H1 (cell line): ENCODE measurements around the gene PXK. TPM values are rescaled to one million over a fixed set of nuclear protein-coding genes. Genes with fewer than 3 reads are reported as not detected.

Source experiments
- CTCF ChIA-PET: fragments of 300-600 bp; sonication (Branson Sonifier 250); formaldehyde crosslinking; loops from one replicate; lab custom pipeline; 2021; ENCODE audit not compliant: partially characterized antibody; lab: Charles Lee
- POLR2A ChIA-PET: fragments of 300-600 bp; sonication (Branson Sonifier 250); formaldehyde crosslinking; loops from one replicate; lab custom pipeline; 2021; ENCODE audit warnings: inconsistent platforms; ENCODE audit not compliant: partially characterized antibody; lab: Charles Lee
- DNase-seq, 2 experiments: peaks; one replicate each; pipeline versions ENCODE4 v3.0.0 to v3.0.0-alpha.2; 2010 to 2022; ENCODE audit warnings: low spot score in 2 of 2, low read depth in 1 of 2, mixed read lengths in 1 of 2
- FAIRE-seq: peaks from 2 replicates; lab custom pipeline; 2011; peaks lifted over from hg19 to GRCh38; lab: Jason Lieb, UNC
- H2AFZ ChIP-seq: 2 replicates; pipeline ENCODE4 v1.8.1; 2012; ENCODE audit warnings: low read length, inconsistent platforms
- H2AK5ac ChIP-seq: 2 replicates; pipeline ENCODE4 v1.6.1; 2013; ENCODE audit warnings: low read depth, low read length
- H2BK120ac ChIP-seq: replicated peaks from 2 replicates; pipeline ENCODE3; 2013; ENCODE audit warnings: low read depth, low read length, inconsistent platforms
- H2BK12ac ChIP-seq: 2 replicates; pipeline ENCODE4 v1.6.1; 2013; ENCODE audit warnings: low read depth, low read length
- H2BK15ac ChIP-seq: 2 replicates; pipeline ENCODE4 v1.6.1; 2013; ENCODE audit warnings: low read length
- H2BK20ac ChIP-seq: 2 replicates; pipeline ENCODE4 v1.6.1; 2013; ENCODE audit warnings: low read length
- H2BK5ac ChIP-seq: 2 replicates; pipeline ENCODE4 v1.6.1; 2013; ENCODE audit warnings: low read depth, low read length
- H3K14ac ChIP-seq: 2 replicates; pipeline ENCODE4 v1.6.1; 2013; ENCODE audit warnings: inconsistent platforms; ENCODE audit not compliant: insufficient read length
- H3K18ac ChIP-seq: 2 replicates; pipeline ENCODE4 v1.6.1; 2013; ENCODE audit warnings: low read length; ENCODE audit errors: extremely low read depth
- H3K23ac ChIP-seq: 2 replicates; pipeline ENCODE4 v1.6.1; 2013; ENCODE audit warnings: inconsistent platforms; ENCODE audit not compliant: insufficient read length
- H3K23me2 ChIP-seq: 2 replicates; pipeline ENCODE4 v1.6.1; 2013; ENCODE audit warnings: low read depth, low read length
- H3K27ac ChIP-seq: 2 replicates; pipeline ENCODE4 v1.6.1; 2011; ENCODE audit warnings: low read depth, low read length, inconsistent platforms
- H3K27me3 ChIP-seq, 4 experiments: replicated peaks in 1 of 4; 1 replicate in 1 of 4; 2 replicates in 3 of 4; pipeline versions ENCODE4 v1.6.1 to v1.8.1; 2011 to 2013; ENCODE audit warnings: low read length in 3 of 4, mild to moderate bottlenecking in 3 of 4, inconsistent platforms in 2 of 4, mixed read lengths in 2 of 4, moderate library complexity in 1 of 4; ENCODE audit not compliant: control insufficient read depth in 3 of 4, insufficient read depth in 3 of 4; ENCODE audit errors: extremely low read depth in 1 of 4
- H3K36me3 ChIP-seq, 4 experiments: 2 replicates each; pipeline versions ENCODE4 v1.6.1 to v1.8.1; 2011 to 2013; ENCODE audit warnings: mild to moderate bottlenecking in 4 of 4, low read length in 3 of 4, moderate library complexity in 2 of 4, control low read depth in 1 of 4, inconsistent platforms in 1 of 4; ENCODE audit not compliant: insufficient read depth in 4 of 4, control insufficient read depth in 2 of 4
- H3K4ac ChIP-seq: replicated peaks from 2 replicates; pipeline ENCODE3; 2013; ENCODE audit warnings: low read length, low read depth, mixed read lengths, inconsistent platforms; ENCODE audit not compliant: insufficient read length
- H3K4me1 ChIP-seq, 4 experiments: replicated peaks in 1 of 4; 1 replicate in 1 of 4; 2 replicates in 3 of 4; pipeline versions ENCODE4 v1.6.1 to v1.8.1; 2011 to 2013; ENCODE audit warnings: low read length in 3 of 4, inconsistent platforms in 2 of 4, mixed read lengths in 1 of 4; ENCODE audit not compliant: insufficient read depth in 4 of 4, control insufficient read depth in 3 of 4
- H3K4me2 ChIP-seq, 2 experiments: 2 replicates each; pipeline versions ENCODE4 v1.6.1 to v1.8.1; 2011 to 2013; ENCODE audit warnings: low read depth in 2 of 2, low read length in 2 of 2, control low read depth in 1 of 2, inconsistent platforms in 1 of 2, mild to moderate bottlenecking in 1 of 2; ENCODE audit not compliant: insufficient read depth in 1 of 2
- H3K4me3 ChIP-seq, 4 experiments: fragments of 200-600, 300-600 bp in 1 of 4; sonication (generic), shearing (Covaris generic), sonication (Bioruptor Twin) in 1 of 4; 2 replicates each; pipeline versions ENCODE4 v1.5.1 to v1.8.1; 2011 to 2016; ENCODE audit warnings: low read length in 4 of 4, low read depth in 3 of 4, control low read depth in 2 of 4, inconsistent platforms in 2 of 4, mild to moderate bottlenecking in 2 of 4, mixed read lengths in 1 of 4, moderate library complexity in 1 of 4; ENCODE audit not compliant: insufficient read depth in 2 of 4; ENCODE audit errors: extremely low read depth in 1 of 4
- H3K56ac ChIP-seq: replicated peaks from 2 replicates; pipeline ENCODE3; 2013; ENCODE audit warnings: low read depth, mild to moderate bottlenecking, mixed read lengths, low read length, inconsistent platforms; ENCODE audit not compliant: insufficient read length
- H3K79me1 ChIP-seq: 2 replicates; pipeline ENCODE4 v1.6.1; 2013; ENCODE audit warnings: low read depth, low read length, control low read depth
- H3K79me2 ChIP-seq, 2 experiments: 2 replicates each; pipeline versions ENCODE4 v1.6.1 to v1.8.1; 2012 to 2013; ENCODE audit warnings: low read length in 2 of 2, mild to moderate bottlenecking in 2 of 2, inconsistent platforms in 1 of 2; ENCODE audit not compliant: insufficient read depth in 2 of 2, control insufficient read depth in 1 of 2
- H3K9ac ChIP-seq, 4 experiments: replicated peaks in 1 of 4; 1 replicate in 1 of 4; 2 replicates in 3 of 4; pipeline versions ENCODE4 v1.6.1 to v1.8.1; 2011 to 2013; ENCODE audit warnings: low read depth in 3 of 4, low read length in 3 of 4, control low read depth in 2 of 4, mild to moderate bottlenecking in 2 of 4, moderate library complexity in 2 of 4, inconsistent platforms in 1 of 4; ENCODE audit errors: extremely low read depth in 1 of 4
- H3K9me3 ChIP-seq, 2 experiments: 2 replicates each; pipeline versions ENCODE4 v1.6.1 to v1.8.1; 2012 to 2013; ENCODE audit warnings: mild to moderate bottlenecking in 2 of 2, moderate library complexity in 2 of 2, control low read depth in 1 of 2, inconsistent platforms in 1 of 2, low read depth in 1 of 2, low read length in 1 of 2, mixed read lengths in 1 of 2; ENCODE audit not compliant: insufficient read depth in 2 of 2
- H4K20me1 ChIP-seq, 2 experiments: replicated peaks in 1 of 2; 2 replicates each; pipeline versions ENCODE3 to v1.8.1; 2011 to 2013; ENCODE audit warnings: inconsistent platforms in 2 of 2, low read length in 2 of 2, mild to moderate bottlenecking in 1 of 2; ENCODE audit not compliant: insufficient read depth in 2 of 2, control insufficient read depth in 1 of 2
- H4K5ac ChIP-seq: 2 replicates; pipeline ENCODE4 v1.6.1; 2013; ENCODE audit warnings: low read length, low read depth, mixed read lengths, inconsistent platforms; ENCODE audit not compliant: insufficient read length
- H4K8ac ChIP-seq: 2 replicates; pipeline ENCODE4 v1.8.0; 2013; ENCODE audit warnings: mild to moderate bottlenecking, moderate library complexity, low read length, inconsistent platforms; ENCODE audit not compliant: insufficient read depth; ENCODE audit errors: extremely low read depth
- H4K91ac ChIP-seq: replicated peaks from 2 replicates; pipeline ENCODE3; 2013; ENCODE audit warnings: low read length, mixed read lengths, inconsistent platforms; ENCODE audit not compliant: insufficient read length
- GABPA ChIP-seq: IDR thresholded peaks from 2 replicates; pipeline ENCODE4 v1.6.1; 2011; ENCODE audit warnings: mild to moderate bottlenecking, low read length, moderate library complexity, borderline replicate concordance; ENCODE audit not compliant: insufficient read depth
- GTF2F1 ChIP-seq: IDR thresholded peaks from 2 replicates; pipeline ENCODE4 v1.6.1; 2012; ENCODE audit warnings: low read depth, low read length, improper control_type of control experiment, borderline replicate concordance
- HDAC2 ChIP-seq, 2 experiments: fragments of 300-600 bp in 1 of 2; sonication (generic) in 1 of 2; IDR thresholded peaks; 2 replicates each; pipeline ENCODE4 v1.6.1; 2011 to 2012; ENCODE audit warnings: low read depth in 2 of 2, low read length in 2 of 2, mild to moderate bottlenecking in 2 of 2, moderate library complexity in 2 of 2, borderline replicate concordance in 1 of 2, inconsistent platforms in 1 of 2
- TBP ChIP-seq: IDR thresholded peaks from 2 replicates; pipeline ENCODE4 v1.6.1; 2011; ENCODE audit warnings: low read depth, low read length, improper control_type of control experiment
- WGBS, 2 experiments: shearing (Covaris generic) in 1 of 2; methylation state at CpG; one replicate each; pipeline versions ENCODE4 v1.1.6 to v1.1.7; 2013 to 2015; ENCODE audit warnings: low lambda C conversion rate in 2 of 2, mixed read lengths in 2 of 2, inconsistent platforms in 1 of 2, low coverage in 1 of 2, missing lambda C conversion rate in 1 of 2; ENCODE audit not compliant: insufficient replicate concordance in 2 of 2, insufficient coverage in 1 of 2, insufficient read length in 1 of 2; ENCODE audit errors: extremely low coverage in 1 of 2, missing lambda C conversion rate in 1 of 2; 5-methylcytosine and 5-hydroxymethylcytosine counted together
- polyA plus RNA-seq, 7 experiments: library from polyadenylated mRNA; depleted of rRNA in 3 of 7; stranded (reverse) in 5 of 7; unstranded in 2 of 7; fragments of >200 nt in 5 of 7; fragments of 200-250 nt in 2 of 7; gene quantifications; 1 replicate in 5 of 7; 2 replicates in 1 of 7; 4 replicates in 1 of 7; pipeline versions ENCODE4 v1.2.1 to v1.2.3, GENCODE V29; 2011 to 2013; ENCODE audit warnings: missing spikeins in 2 of 7, mixed read lengths in 2 of 7
- total RNA-seq: library from RNA; stranded (reverse); fragmentation: NEBNext Ultra II Directional; extraction: Animal tissue kit (Norgen Biotek cat#: 25700); gene quantifications from 2 replicates; pipeline ENCODE4 v1.2.1, GENCODE V29; 2021
- TF ChIP-seq, protein P1 (sequence below): IDR thresholded peaks from 2 replicates; pipeline ENCODE4 v1.6.1; 2012; ENCODE audit warnings: inconsistent platforms

The PXK gene
- total and polyA plus RNA-seq, 2 of the 8 experiments (the other 6 are each of a cell fraction or from before 2014, with no cell fraction given), result 3.5 to 7.1 TPM

DNA sequence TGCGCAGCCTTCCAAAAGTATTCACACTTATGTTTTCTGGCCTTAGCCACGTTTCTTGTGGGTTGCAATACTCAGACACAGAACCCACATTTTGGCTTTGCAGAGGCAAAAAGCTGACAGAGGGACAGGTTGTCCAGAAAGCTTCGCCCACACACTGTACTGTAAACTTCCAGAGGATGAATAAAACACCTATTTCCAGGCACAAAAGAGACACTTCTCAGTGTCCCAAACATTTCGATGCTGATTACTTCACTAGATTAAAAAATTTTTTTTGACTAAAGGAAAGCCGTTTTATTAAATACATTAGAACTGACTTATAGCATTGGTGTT, 131.2 kb downstream of the PXK start:
- Histone ChIP-seq H2BK12ac (no peak overlapping the region), H3K27ac (no peak overlapping the region), H3K18ac (no peak overlapping the region), H4K20me1 (no peaks in the 10 kb centered on the region), H2BK120ac (no peak overlapping the region), H2AFZ (peak overlapping the region; percentile 98), H4K91ac (peak overlapping the region; percentile 36), H3K4ac (no peak overlapping the region), H3K14ac (no peak overlapping the region), H3K4me1 (peaks cover 0 to 4% (median 2%) of the 10 kb centered on the region in 4 experiments; a peak in 4 of 7 replicates), H3K36me3 (no peaks in the 10 kb centered on the region), H2BK15ac (peak overlapping the region; percentile 68; the same call in 1 of the 2 replicates), H3K23ac (no peak overlapping the region), H3K79me2 (no peaks in the 10 kb centered on the region), H3K79me1 (no peaks in the 10 kb centered on the region), H3K56ac (no peak overlapping the region), H2BK5ac (no peak overlapping the region), H3K4me2 (peak overlapping the region; percentile 12 to 30; a peak in 2 of 4 replicates), H3K9ac (no peak overlapping the region), H4K5ac (no peak overlapping the region), H4K8ac (no peak overlapping the region), H3K27me3 (no peaks in the 10 kb centered on the region), H3K9me3 (no peaks in the 10 kb centered on the region), H3K4me3 (no peak overlapping the region), H3K23me2 (no peaks in the 10 kb centered on the region), H2AK5ac (no peak overlapping the region), H2BK20ac (no peak overlapping the region)
- no peak for FAIRE-seq
- POLR2A ChIA-PET, result interaction anchor here (1.1 kb wide), 1 partner anchor 29 kb away, joined by 3 read pairs; no protein-coding TSS in a partner anchor
- CTCF ChIA-PET, result interaction anchor here (0.5 to 1.8 kb wide), 23 partner anchors 8 to 158 kb away, joined by 3 to 8 read pairs (median 5); partner anchors contain the start of genes HTD2, KCTD6 and RPP14
- WGBS, 2 experiments, result 57% methylated on average over 5 of the region's 5 CpGs; no CpG with 5 or more reads in 1 of the 2 experiments
- no peak for DNase-seq
- TF ChIP-seq HDAC2 (IDR thresholded peaks at IDR 0.05; ENCODE audit: borderline replicate concordance in 1 of 2, low read depth in 2 of 2, low read length in 2 of 2) (no peak), GABPA (no peak), TBP (no peak), GTF2F1 (no peak)
- TF ChIP-seq, protein P1, sequence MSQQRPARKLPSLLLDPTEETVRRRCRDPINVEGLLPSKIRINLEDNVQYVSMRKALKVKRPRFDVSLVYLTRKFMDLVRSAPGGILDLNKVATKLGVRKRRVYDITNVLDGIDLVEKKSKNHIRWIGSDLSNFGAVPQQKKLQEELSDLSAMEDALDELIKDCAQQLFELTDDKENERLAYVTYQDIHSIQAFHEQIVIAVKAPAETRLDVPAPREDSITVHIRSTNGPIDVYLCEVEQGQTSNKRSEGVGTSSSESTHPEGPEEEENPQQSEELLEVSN, result no peak
